ENCODE data around the gene AIDA. TPM values are rescaled to one million over a fixed set of nuclear protein-coding genes. Genes with fewer than 3 reads are reported as not detected.
A peak's percentile ranks its signal among the peaks of the same experiment; 100 is the strongest.

The AIDA gene
- total RNA-seq, 1 experiment from 2014 or later: 92.8 TPM

- Histone ChIP-seq H3K18ac (ENCODE audit: insufficient read length, low read depth, low read length) (no peak overlapping the region), H3K4me1 (ENCODE audit: insufficient read depth, low read length) (no peaks in the 10 kb centered on the region), H3K23ac (ENCODE audit: insufficient read length, low read depth, low read length) (no peak overlapping the region), H2BK12ac (ENCODE audit: insufficient read length, low read depth, low read length) (no peak overlapping the region), H3K4me2 (ENCODE audit: insufficient read depth, insufficient read length, low read length) (no peak overlapping the region), H3K23me2 (ENCODE audit: insufficient read length, low read depth, low read length, poor library complexity, severe bottlenecking) (no peaks in the 10 kb centered on the region), H3K14ac (ENCODE audit: insufficient read depth, low read length) (no peak overlapping the region), H2BK5ac (ENCODE audit: insufficient read length, low read length) (no peak overlapping the region), H3K79me2 (ENCODE audit: insufficient read depth, low read length) (no peaks in the 10 kb centered on the region), H3K56ac (ENCODE audit: insufficient read length, low read depth, low read length) (no peak overlapping the region), H2AFZ (ENCODE audit: low read length) (no peak overlapping the region), H4K91ac (ENCODE audit: insufficient read length, low read depth, low read length) (no peak overlapping the region), H3K9ac (ENCODE audit: extremely low read depth, insufficient read length, low read length) (no peak overlapping the region), H3T11ph (ENCODE audit: low read length) (no peak overlapping the region), H4K5ac (ENCODE audit: insufficient read length, low read depth, low read length) (no peak overlapping the region), H3K9me3 (ENCODE audit: control insufficient read depth, low read depth, low read length) (no peaks in the 10 kb centered on the region), H2AK5ac (ENCODE audit: insufficient read length, low read length) (no peak overlapping the region), H2BK20ac (ENCODE audit: low read depth, low read length, poor library complexity, severe bottlenecking) (no peak overlapping the region), H3K79me1 (ENCODE audit: insufficient read depth, low read depth, low read length, poor library complexity, severe bottlenecking) (no peaks in the 10 kb centered on the region), H3K27ac (ENCODE audit: insufficient read length, low read depth, low read length) (no peak overlapping the region), H2BK15ac (ENCODE audit: low read depth, low read length) (no peak overlapping the region), H3K4ac (ENCODE audit: low read depth, low read length) (no peak overlapping the region), H4K20me1 (ENCODE audit: control insufficient read depth, insufficient read depth, insufficient read length) (no peaks in the 10 kb centered on the region), H2BK120ac (ENCODE audit: low read depth, low read length, poor library complexity, severe bottlenecking) (no peak overlapping the region), H3K27me3 (ENCODE audit: insufficient read depth, low read length) (no peaks in the 10 kb centered on the region), H4K8ac (replicated peaks; ENCODE audit: insufficient read length, low read depth, low read length) (no peak overlapping the region)
- TF ChIP-seq, protein P1, sequence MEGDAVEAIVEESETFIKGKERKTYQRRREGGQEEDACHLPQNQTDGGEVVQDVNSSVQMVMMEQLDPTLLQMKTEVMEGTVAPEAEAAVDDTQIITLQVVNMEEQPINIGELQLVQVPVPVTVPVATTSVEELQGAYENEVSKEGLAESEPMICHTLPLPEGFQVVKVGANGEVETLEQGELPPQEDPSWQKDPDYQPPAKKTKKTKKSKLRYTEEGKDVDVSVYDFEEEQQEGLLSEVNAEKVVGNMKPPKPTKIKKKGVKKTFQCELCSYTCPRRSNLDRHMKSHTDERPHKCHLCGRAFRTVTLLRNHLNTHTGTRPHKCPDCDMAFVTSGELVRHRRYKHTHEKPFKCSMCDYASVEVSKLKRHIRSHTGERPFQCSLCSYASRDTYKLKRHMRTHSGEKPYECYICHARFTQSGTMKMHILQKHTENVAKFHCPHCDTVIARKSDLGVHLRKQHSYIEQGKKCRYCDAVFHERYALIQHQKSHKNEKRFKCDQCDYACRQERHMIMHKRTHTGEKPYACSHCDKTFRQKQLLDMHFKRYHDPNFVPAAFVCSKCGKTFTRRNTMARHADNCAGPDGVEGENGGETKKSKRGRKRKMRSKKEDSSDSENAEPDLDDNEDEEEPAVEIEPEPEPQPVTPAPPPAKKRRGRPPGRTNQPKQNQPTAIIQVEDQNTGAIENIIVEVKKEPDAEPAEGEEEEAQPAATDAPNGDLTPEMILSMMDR (conservative IDR thresholded peaks at IDR 0.05): no peak
- no CpG with 5 or more reads among the region's 1 CpG for WGBS (ENCODE audit: extremely low coverage, insufficient read length, low lambda C conversion rate)
- Mint-ChIP-seq H3K27ac (peak overlapping the region in 1 of 3 experiments; percentile 26; a peak in 1 of 7 replicates), H3K4me1 (peaks cover 2 to 3% of the 10 kb centered on the region in 2 experiments), H3K27me3 (ENCODE audit: low read depth) (no peaks in the 10 kb centered on the region), H3K36me3 (ENCODE audit: insufficient read depth in 1 of 3, low read depth in 3 of 3) (peaks cover 11 to 56% (median 55%) of the 10 kb centered on the region in 3 experiments; a peak in 6 of 7 replicates), H3K9me3 (no peaks in the 10 kb centered on the region), H3K4me3 (no peak overlapping the region)
- DNase-seq: no peak
Observed at GRCh38 chr1:222730866-222731265, 18.6 kb upstream of the AIDA start.

All from H9 (cell line).